GM19025 (cell line): ENCODE measurements around the gene PDK2.

Source experiments
- ATAC-seq: cut with Tn5 transposase; IDR thresholded peaks from one replicate; pipeline ENCODE4 v1.9.1; 2021; ENCODE audit warnings: mild to moderate bottlenecking, low read depth, moderate library complexity; ENCODE audit not compliant: unreplicated experiment

Gene PDK2

DNA sequence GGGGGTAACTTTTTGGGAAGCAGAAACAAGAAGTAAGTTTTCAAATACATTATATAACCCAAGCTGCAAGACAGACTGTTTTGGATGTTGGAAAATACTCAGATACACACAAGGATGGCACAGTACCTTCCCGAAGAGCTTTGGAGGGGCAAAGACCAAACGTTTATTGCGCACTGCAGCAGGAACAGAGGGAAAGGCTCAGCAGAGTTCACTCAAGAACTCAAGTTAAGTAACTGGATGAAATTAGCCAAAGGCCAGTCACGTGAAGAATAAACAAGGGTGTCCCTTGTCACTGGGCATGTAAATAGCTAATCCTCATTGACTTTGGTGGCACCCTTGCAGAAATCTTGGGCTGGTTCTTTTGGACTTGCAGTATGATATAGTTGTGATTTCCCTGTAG lies 2.8 kb downstream of the PDK2 start:
- ATAC-seq = no peak

DNA sequence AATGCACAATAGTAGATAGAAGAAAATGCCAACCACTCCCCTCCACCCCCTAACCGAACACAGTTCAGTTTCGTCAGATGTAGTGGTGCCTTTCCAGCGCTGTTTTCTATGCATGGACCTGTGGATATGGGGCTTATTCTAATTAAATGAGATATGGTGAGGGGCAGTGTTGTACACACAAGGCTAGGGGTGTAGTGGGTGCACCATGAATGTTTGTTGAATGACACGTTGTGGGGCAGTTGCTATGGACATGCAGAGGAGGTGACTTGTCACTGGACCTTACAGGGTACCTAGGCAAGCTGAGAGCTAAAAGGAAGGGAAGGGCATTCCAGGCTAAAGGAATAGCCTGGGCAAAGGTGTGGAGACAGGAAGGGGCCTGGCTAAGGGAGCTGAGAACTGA lies 3.4 kb downstream of the PDK2 start:
- ATAC-seq = no peak

DNA sequence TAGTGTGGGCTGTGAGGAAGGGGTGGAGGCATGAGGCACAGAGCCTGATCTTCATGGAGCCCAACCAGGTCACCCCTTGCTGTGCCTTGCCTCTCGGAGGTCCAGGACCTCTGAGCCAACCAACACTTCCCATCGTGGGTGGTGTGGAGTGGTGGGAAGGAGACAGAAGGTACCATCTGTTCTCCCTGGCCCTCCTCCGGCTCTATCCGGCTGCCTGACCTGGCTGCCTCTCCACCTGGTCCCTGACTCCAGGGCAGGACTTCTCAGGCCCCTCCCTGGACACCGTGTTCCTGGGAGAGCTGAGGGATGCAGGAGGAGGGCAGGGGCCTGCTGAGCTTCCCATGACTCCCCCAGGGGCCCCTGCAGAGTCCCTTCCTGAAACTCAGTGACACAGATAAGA lies 3.9 kb downstream of the PDK2 start:
- ATAC-seq = no peak

DNA sequence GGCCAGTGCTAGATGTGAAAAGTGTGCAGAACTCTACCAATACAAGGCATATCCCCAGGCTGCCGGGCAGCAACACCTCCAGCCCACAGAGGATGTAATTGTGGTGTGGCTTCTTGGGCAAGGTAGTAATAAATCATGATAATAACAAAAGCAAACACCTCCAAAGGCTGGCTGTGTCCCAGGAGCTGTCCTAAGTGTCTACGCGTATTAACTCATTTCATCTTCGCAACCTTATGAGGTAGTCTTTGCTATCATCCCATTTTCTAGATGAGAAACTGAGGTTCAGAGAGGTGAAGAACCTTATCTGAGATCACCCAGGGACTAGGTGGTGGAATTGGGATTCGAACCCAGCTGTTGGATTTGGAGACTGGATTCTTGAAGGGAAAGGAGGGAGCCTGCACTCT lies 5.3 kb downstream of the PDK2 start:
- no peak for ATAC-seq

DNA sequence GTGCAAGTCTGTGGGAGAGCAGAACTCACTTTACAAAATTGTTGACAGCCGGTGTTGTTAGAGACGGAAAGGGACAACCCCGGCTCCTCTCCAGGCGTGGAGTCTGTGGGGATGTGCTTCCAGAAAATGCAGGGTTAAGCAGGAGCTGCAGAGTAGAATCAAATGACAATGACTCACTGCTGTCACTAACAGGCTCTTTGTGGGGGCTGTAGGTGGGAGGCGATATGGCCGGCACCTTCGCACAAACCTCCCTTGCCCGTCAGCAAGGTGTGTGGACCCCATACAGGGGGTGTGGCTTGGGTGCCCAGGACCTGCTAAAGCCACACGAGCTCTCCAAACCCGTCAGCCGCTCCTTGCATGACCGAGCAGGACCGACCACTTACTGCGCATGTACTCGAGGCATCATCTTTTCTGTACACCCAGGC lies 5.8 kb downstream of the PDK2 start:
- no peak for ATAC-seq

DNA sequence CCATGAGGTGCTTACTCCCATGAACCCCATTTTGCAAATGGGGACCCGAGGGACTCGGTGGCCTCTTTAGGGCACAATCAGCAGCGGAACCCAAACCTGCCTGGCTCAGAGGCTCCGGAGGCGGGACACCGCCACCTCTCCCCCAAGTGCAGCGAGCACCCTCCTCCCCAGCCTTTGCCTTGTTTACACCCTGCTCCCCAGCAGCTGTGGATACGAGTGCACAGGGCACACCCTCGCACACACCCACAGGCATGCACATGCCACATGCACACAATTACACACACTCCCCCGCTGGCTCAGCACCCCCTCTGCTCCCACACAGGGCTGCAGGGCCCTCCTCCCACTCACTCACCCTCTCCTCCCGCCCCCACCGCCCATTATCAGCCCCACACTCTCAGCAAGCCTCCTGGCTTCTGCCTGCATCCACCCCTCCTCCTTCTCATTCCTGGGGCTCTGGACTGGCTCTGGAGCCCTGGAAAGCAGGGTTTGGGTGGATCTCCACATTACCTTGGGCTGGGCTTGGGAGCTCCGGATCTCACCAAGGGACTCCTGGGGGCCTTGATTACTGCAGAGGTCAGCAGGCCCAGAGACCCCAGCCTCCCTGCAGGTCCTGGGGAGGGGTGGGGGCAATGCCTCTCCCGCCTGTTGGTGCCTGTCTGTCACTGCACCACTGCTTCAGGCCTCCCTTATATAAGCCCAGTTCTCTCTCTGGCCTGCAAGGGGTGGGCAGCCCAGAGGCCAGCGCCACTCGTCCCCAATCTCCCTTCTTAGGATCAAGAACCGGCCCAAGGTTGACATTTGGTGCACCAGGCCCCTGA lies 6.4 kb downstream of the PDK2 start:
- no peak for ATAC-seq

DNA sequence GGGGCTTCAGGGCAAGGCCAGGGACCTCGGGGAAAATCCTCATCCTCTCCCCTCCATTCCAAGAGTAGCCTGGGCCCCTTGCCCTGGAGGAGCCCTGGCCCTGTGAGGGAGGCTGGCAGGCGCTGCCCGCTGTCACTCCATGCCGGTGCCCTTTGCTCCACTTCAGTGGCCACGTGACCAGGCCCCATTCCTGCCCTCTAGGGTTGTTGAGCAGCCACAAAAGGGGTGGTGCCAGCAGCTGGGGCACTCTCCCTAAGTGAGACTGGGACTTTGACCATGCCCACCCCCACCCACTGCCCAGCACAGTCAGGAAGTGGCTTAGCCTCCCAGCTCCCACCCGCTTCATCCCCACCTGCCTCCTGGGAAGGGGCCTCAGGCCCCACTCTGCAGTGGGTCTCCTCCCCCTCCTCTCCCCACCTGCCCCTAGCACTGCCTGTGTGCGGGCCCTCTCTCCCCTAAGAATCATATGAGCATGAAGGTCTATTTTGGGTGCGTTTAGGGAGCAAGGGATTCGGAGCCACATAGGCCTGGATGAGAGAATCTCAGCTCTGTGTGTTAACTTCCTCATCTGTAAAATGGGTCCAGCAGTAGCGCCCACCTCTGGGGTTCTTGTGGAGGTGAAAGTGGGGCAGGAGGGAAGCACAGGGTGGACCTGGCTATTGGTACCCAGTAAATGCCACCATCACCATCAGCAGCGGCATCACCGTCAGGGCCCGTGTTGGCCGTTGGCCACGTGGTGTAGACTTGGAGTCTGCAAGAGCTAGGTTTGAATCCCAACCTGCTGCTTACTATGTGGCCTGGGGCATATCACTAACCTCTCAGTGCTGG lies 7.2 kb downstream of the PDK2 start:
- ATAC-seq = no peak

DNA sequence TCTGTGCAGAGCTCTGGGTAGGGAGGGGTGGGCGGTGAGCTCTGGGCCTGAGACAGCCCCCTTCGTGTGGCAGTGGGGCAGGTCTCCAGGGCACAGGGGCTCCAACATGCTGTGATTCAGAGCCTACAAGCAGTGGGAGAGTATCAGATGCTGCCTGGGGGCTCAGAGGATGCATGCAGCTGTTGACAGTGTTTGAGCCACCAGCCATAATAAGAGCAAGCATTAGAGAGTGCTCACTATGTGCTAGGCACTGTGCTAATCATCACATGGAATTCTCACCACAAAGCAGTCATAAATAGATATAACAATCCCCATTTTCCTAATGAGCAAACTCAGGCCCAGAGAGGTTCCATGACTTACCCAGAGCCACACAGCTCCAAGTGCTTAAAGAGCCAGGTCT lies 8.1 kb downstream of the PDK2 start:
- ATAC-seq = no peak

DNA sequence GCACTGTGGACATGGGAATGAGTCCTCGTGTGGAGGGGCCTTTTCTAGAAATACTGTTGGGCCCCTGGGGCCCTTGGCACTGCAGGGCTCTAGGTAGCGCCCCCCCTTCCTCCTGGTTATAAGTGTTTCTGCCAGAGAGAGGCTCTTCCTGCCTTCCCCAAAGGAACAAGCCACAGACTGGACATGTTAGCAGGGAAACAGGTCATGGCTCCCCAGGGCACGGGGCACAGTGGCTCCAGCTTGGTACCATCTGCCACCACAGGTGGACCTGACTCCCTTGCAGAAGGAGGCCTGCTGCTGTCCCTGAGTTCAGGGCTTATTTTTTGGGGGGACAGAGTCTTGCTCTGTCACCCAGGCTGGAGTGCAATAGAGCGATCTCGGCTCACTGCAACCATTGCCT lies 8.8 kb downstream of the PDK2 start:
- no peak for ATAC-seq

DNA sequence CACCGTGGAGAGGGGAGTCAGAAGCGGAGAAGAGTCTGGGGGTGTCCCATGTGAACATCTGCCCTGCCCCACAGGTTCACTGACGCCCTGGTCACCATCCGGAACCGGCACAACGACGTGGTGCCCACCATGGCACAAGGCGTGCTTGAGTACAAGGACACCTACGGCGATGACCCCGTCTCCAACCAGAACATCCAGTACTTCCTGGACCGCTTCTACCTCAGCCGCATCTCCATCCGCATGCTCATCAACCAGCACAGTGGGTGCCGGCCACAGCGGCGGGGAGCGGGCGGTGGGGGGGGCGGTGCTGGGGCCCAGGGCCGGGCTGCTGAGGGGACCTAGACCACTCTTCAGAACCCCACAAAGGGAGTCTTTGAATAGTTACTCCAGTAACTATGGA lies 10.7 kb downstream of the PDK2 start:
- ATAC-seq = no peak

DNA sequence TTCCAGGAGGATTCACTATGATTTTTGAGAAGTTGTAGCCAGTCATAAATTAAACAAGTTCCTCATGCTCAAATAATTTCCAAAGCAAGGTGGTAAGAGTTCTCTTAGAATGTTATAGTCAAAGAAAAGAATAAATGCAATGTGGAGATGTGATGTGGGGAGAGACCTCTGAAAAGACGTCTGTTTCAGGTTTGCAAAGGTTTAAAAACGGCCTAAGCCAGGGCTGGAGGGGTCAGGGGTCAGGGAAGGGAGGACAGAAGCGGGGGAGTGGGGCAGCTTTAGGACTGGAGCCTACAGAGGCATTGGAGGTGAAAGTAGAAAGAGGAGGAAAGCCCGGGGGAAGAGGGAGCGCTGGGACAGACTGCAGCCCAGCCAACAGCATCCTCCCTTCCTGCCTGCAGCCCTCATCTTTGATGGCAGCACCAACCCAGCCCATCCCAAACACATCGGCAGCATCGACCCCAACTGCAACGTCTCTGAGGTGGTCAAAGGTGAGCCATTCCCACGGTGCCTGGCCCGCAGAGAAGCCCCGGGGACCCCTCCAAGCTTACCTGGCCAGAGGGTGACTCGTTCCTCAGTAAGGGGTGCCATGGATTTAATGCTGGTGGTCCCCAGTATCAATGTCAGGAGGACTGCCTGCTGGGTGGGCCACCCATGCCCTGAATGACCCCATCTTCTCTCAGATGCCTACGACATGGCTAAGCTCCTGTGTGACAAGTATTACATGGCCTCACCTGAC lies 11.4 kb downstream of the PDK2 start:
- no peak for ATAC-seq

DNA sequence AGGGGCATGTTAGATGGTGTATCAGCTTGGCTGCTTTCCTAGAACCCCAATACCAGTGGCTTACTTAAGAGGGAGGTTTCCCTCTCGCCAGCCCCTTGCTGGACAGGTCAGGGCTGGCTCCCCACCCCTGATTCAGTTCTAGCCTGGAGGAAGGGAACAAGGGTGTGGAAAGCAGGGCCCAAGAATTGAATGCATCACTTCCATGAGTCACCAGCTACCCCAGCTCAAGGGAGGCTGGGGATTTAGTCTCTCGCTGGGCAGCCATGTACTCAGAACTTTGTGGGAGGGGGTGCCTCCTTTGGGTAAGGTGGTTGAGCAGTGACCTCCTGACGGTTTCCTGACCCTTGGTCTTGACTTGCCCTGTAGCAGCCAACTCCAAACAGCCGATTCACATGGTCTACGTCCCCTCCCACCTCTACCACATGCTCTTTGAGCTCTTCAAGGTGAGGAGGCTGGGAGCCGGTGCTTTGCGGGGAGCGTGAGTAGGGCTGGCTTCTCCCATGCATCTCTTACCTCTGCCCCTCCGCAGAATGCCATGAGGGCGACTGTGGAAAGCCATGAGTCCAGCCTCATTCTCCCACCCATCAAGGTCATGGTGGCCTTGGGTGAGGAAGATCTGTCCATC lies 12.8 kb downstream of the PDK2 start:
- ATAC-seq = no peak

DNA sequence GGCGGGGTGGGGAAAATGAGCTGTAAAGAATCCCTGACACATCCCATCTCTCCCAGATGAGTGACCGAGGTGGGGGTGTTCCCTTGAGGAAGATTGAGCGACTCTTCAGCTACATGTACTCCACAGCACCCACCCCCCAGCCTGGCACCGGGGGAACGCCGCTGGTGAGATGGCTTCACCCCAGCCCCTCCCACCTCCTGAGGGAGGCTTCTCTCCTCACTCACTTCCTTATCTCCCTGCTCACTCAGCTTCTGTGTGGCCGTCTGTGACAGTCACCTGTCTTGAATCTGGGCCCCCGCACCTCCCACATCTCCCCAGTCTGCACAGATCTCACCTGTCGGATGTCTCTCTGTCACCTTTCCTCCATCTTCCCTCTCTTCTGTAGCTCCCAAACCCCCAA lies 13.4 kb downstream of the PDK2 start:
- ATAC-seq = no peak

DNA sequence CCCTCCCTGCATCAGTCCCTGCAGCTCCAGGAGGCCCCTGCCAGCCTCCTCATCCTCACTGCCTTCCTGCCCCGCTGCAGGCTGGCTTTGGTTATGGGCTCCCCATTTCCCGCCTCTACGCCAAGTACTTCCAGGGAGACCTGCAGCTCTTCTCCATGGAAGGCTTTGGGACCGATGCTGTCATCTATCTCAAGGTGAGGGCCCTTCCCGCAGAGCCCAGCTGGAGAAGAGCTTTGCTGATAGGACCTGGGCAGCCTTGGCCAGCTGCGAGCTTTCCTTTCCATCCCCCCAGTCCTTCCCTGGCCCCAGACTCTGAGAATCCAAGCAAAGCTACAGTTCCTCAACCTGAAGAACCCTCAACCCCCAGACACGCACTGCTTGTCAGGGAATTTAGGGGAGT lies 14.1 kb downstream of the PDK2 start:
- no peak for ATAC-seq

DNA sequence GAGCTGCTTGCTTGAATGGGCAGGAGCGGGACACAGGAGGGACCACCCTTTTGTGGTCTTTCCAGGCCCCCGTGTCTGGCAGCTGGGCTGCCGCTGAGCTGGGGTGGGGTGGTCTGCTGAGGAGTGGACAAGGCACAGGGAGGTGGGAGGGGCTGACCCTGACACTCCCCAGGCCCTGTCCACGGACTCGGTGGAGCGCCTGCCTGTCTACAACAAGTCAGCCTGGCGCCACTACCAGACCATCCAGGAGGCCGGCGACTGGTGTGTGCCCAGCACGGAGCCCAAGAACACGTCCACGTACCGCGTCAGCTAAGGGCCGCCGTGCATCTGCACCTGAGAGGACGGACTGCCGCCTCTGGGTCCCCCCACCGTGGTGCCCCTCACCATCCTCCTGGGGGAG lies 14.6 kb downstream of the PDK2 start:
- ATAC-seq = no peak

DNA sequence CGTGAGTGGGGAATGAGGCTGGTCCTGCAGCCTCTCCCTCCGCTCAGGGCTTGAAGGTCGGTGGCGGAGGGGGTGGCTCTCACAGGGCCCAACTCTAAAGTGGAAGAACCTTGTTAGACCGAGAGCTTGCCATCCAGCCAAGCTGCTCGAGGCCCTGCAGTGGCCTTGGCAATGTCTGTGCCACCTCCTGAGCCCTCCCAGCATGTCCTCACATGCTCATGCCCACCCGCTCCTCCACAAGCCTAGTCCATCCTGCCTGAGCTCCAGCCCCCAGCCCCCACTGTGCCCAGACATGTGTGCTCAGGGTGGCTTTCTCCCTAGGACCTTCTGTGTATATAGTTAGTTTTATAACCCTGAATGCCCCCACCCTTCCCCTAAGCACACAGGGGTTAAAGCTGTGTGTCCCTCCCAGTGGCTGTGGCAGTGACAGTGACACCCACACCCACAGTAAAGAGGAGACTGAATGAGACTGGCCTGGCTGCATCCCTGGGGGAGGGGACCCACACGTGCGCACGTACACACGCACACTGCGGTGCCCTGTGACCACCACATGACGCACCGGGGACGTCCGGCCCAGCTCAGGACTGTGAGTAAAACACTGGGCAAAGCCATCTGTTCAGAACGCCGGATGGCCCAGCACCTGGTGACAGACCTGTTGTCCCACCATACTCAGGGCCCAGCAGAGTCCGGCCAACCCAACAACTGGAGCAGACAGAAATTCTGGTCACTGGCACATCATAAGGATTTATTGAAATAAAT lies 15.6 kb downstream of the PDK2 start:
- no peak for ATAC-seq

DNA sequence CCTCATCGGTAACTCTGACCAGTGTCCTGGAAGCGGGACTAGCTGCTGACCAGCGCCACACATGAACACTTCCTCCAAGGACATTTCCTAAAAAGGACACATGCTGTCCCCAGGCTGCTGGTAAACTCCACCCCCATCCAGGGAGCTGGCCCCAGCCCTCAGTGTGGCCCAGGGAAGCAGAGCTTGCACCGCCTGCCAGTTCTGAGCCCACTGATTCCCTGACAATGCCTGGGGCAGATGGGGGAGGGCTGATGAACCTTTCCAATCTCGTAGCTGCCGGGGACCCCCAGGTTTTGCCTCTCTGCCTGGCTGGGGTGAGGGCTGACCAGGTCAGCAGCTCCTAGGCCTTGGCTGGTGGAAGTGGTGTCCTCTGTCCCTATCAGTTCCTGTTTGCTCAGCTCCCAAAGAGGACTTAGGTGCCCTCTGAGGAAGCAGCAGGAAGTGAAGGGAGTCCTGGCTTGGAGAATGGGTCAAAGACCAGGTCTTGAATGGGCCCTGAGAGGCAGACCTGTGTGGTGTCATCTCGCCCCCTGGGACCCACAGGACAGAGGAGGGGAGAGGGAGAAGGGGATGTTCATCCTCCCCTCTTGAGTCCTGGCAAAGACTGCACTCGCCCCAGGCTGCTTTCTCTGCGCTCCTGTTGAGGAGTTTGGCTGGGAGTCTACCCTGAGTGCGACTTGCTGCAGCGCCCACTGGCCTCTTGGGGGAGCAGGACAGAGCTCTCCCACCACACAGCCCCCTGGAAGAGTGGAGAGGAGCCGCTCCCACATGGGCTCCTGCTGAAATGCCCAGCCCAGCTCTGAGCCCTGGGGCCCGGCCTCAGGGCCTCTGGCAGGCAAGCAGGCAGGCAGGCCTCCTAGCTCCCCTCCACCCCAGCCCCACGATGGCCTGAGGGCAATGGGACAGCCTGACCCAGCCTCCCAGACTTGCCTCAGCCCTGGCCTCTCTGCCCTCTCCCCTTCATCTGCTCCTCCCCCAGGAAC lies 16.8 kb downstream of the PDK2 start:
- no peak for ATAC-seq

DNA sequence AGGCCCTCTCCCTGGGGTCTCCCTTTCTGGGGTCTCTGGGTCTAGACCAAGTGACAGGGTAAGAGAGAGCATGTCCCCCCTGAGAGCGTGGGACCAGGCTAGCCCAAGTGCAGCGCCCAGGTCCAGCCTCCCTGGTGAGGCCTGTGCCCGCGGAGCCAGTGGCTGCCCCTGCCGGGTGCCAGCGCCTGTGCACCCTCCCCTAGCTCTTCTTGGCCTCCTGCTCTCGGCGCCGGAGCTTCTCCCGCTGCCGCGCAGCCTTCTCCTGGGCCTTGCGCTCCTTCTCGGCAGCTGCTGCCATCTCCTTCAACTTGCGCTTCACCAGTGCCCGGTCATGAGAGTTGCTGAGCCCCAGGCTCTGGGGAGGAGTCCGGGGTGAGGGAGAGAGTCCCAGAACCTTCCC lies 17.5 kb downstream of the PDK2 start:
- no peak for ATAC-seq
